K562 (cell line): Measurements from ENCODE around the gene RUFY2. TPM values are rescaled to one million over a fixed set of nuclear protein-coding genes. Genes with fewer than 3 reads are reported as not detected.

Experiments
- CEBPG ChIP-seq, 3 experiments: fragments of 200-800 bp in 1 of 3; sonication (Bioruptor generic) in 1 of 3; sonication (generic) in 1 of 3; formaldehyde crosslinking in 1 of 3; IDR thresholded peaks in 2 of 3; conservative IDR thresholded peaks in 1 of 3; 2 replicates each; pipeline versions ENCODE4 v1.6.1 to v1.8.0; 2016 to 2022; ENCODE audit warnings: missing compliant biosample characterization in 2 of 3, missing genetic modification characterization in 2 of 3, mild to moderate bottlenecking in 1 of 3, missing genetic modification reagents in 1 of 3
- CREB5 ChIP-seq: fragments of 250-450 bp; sonication (Bioruptor Pico); IDR thresholded peaks from 2 replicates; pipeline ENCODE4 v1.5.0; 2020; ENCODE audit warnings: mild to moderate bottlenecking
- HMBOX1 ChIP-seq: sonication (generic); IDR thresholded peaks from 2 replicates; pipeline ENCODE4 v1.6.1; 2016
- HMGN3 ChIP-seq: IDR thresholded peaks from 2 replicates; pipeline ENCODE4 v1.6.1; 2011; ENCODE audit warnings: borderline replicate concordance, low read depth, mild to moderate bottlenecking, mixed read lengths, low read length; ENCODE audit not compliant: insufficient read length; ENCODE audit errors: extremely low read depth
- MYC ChIP-seq, 2 experiments: fragments of 250-450 bp in 1 of 2; sonication (Bioruptor Pico) in 1 of 2; IDR thresholded peaks; 2 replicates each; pipeline versions ENCODE4 v1.5.1 to v1.6.1; 2012 to 2021; ENCODE audit warnings: low read depth in 2 of 2, borderline replicate concordance in 1 of 2, improper control_type of control experiment in 1 of 2, low read length in 1 of 2, mild to moderate bottlenecking in 1 of 2, moderate library complexity in 1 of 2
- NCOA2 ChIP-seq, 2 experiments: fragments of 450-650 bp; IDR thresholded peaks; 2 replicates each; pipeline ENCODE4 v1.6.1; 2018; ENCODE audit warnings: mild to moderate bottlenecking in 2 of 2, moderate library complexity in 1 of 2; ENCODE audit not compliant: partially characterized antibody in 2 of 2
- SIN3B ChIP-seq: fragments of 450-650 bp; IDR thresholded peaks from 2 replicates; pipeline ENCODE4 v1.6.1; 2017; ENCODE audit warnings: low read depth, mild to moderate bottlenecking, moderate library complexity
- SREBF1 ChIP-seq: fragments of 150-350 bp; IDR thresholded peaks from 2 replicates; pipeline ENCODE4 v1.6.1; 2014; ENCODE audit warnings: antibody characterized with exemption, low read depth, low read length, borderline replicate concordance
- TGIF2 ChIP-seq: sonication (generic); formaldehyde crosslinking; IDR thresholded peaks from 2 replicates; pipeline ENCODE4 v1.8.1; 2022; ENCODE audit warnings: mild to moderate bottlenecking, missing genetic modification reagents, moderate library complexity
- USF1 ChIP-seq: sonication (generic); formaldehyde crosslinking; IDR thresholded peaks from 2 replicates; pipeline ENCODE4 v1.9.0; 2022; ENCODE audit warnings: mild to moderate bottlenecking, missing genetic modification reagents
- ZNF407 ChIP-seq: fragments of 450-650 bp; IDR thresholded peaks from 2 replicates; pipeline ENCODE4 v1.6.1; 2016; ENCODE audit warnings: low read depth
- polyA plus RNA-seq, 8 experiments: library from polyadenylated mRNA; depleted of rRNA in 4 of 8; stranded (reverse) in 5 of 8; unstranded in 3 of 8; fragments of >200 nt; fragmentation: Nextera tagmentation in 2 of 8; fragmentation: Illumina TruSeq in 1 of 8; extraction: Ambion mirVana in 2 of 8; extraction: Trizol in 1 of 8; gene quantifications; 2 replicates each; pipeline versions ENCODE4 v1.2.1 to v1.2.3, GENCODE V29; 2011 to 2014; ENCODE audit warnings: inconsistent platforms in 1 of 8, missing spikeins in 1 of 8
- total RNA-seq, 7 experiments: library from RNA; depleted of rRNA in 6 of 7; stranded (reverse); fragments of >200 nt in 6 of 7; fragmentation: Illumina TruSeq in 2 of 7; extraction: Trizol in 2 of 7; gene quantifications; 2 replicates each; pipeline versions ENCODE4 v1.2.1 to v1.2.3, GENCODE V29; 2011 to 2021; ENCODE audit warnings: low replicate concordance in 1 of 7

The RUFY2 gene
- total and polyA plus RNA-seq, 9 of the 15 experiments (the other 6 are each of a cell fraction or from before 2014, with no cell fraction given): 3.7 to 20.1 (median 12.6) TPM

- TF ChIP-seq CEBPG (CRISPR knock-in tag; IDR thresholded peaks at IDR 0.05): no peak
- TF ChIP-seq CEBPG (tag; conservative IDR thresholded peaks at IDR 0.05 in 1 of 2, IDR thresholded peaks at IDR 0.05 in 1 of 2): no peak
- no peak for TF ChIP-seq TGIF2 (CRISPR knock-in tag)
- TF ChIP-seq CREB5 (CRISPR knock-in tag): no peak
- TF ChIP-seq SIN3B: no peak
- no peak for TF ChIP-seq NCOA2 (IDR thresholded peaks at IDR 0.05; ENCODE audit: partially characterized antibody in 2 of 2)
- TF ChIP-seq USF1 (CRISPR knock-in tag): no peak
- no peak for TF ChIP-seq HMBOX1
- TF ChIP-seq HMGN3: no peak
- no peak for TF ChIP-seq ZNF407
- no peak; the same call in 1 of the 2 replicates for TF ChIP-seq MYC (IDR thresholded peaks at IDR 0.05; ENCODE audit: low read depth, low read length)
- 0 out of 2 replicates have a peak, but pooled peaks have one; percentile 63 for TF ChIP-seq MYC (CRISPR knock-in tag; IDR thresholded peaks at IDR 0.05; ENCODE audit: borderline replicate concordance, low read depth)
- TF ChIP-seq SREBF1: no peak
Observed at GRCh38 chr10:68406111-68406814, 814 bp downstream of the RUFY2 start (continued).
